ENCODE data around the gene UNC13C.
"Not testable (repeated sequence)": the region's sequence is repeated elsewhere in the genome, so short reads cannot be mapped to it uniquely, and the experiment has no call there.

Gene UNC13C

GRCh38 chr15:53978253-53978906 lies at the start of gene UNC13C:
UNC13C (plus strand) TSS chr15:53978441; CDS start chr15:54012904, 34,463 bp downstream.
- DNase-seq, result no peak

GRCh38 chr15:53936137-53936536 lies 42.1 kb upstream of the UNC13C start:
- no peak for DNase-seq

DNA sequence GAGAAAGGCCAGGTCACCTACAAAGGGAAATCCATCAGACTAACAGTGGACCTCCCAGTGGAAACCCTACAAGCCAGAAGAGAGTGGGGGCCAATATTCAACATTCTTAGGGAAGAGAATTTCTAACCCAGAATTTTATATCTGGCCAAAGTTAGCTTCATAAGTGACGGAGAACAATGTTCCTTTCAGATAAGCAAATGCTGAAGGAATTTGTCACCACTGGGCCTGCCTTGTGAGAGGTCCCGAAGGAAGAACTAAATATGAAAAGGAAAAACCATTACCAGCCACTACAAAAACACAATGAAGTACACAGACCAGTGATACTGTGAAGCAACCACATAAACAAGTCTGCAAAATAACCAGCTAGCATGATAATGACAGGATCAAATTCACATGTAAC lies 40.6 kb upstream of the UNC13C start:
- not testable (repeated sequence) for DNase-seq

DNA sequence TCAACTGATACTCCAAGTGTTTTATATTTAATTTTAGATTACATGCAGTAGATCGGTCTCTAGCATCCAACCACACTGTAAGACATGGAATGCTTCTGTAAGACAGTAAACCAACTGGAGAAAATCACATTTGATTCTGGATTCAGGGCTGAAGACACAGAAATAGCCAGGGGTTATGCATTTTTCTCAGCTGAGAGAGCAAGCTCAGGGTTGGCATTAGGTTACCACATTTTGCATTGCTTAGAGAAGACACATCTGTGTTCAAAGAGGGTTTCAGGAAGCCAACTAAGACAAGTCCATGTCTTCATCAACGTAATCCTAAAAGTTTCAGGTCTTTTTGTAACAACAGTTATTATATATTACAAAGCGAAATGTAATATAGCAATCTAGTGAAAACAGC lies 27.7 kb upstream of the UNC13C start:
- DNase-seq, result no peak

DNA sequence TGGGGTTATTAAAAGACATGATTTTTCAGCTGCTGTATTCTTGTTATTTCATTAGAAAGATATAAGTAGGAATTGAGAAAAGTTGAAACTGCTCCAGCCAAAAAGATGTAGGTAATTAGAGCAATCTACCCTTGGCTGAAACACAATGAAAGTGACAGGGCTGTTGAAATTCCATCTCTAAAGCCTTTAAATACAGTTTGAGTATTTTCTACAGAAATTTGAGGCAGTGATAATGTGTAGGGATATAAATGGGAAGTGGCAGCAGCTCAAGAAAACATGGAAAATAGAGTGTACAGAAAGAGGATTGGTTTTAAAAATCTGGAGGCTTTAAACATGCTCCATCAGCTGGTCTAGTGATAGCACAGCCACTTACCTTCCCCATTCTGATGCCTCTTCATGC lies 22.8 kb upstream of the UNC13C start:
- DNase-seq, result no peak

- no peak for DNase-seq
These were observed 15.3 kb upstream of the UNC13C start for GRCh38 chr15:53962646-53963561.

DNA sequence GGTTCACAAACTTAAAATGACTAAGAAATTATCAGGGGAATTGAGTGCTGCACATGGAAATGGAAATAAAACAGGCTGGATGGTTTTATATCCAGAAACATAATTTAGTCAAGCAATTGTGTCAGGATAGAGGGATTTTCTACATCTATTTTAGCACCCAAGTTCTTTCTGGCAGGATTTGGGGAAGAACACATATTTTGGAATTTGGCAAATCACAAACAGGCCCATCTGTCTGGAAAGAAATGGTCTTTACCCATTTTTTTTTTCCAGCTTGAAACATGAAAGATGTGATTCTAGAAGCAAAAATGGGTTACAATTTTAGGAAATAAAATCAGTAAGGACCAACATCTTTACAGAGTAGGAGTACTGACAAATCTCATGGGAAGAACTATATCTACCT lies 14.4 kb upstream of the UNC13C start:
- no peak for DNase-seq

- no peak for DNase-seq
These were observed 4.1 kb upstream of the UNC13C start for GRCh38 chr15:53974121-53974520.

- no peak for DNase-seq
These were observed 3.4 kb upstream of the UNC13C start for GRCh38 chr15:53974813-53975212.

GRCh38 chr15:53976844-53977392 lies 1.3 kb upstream of the UNC13C start:
- no peak for DNase-seq

DNA sequence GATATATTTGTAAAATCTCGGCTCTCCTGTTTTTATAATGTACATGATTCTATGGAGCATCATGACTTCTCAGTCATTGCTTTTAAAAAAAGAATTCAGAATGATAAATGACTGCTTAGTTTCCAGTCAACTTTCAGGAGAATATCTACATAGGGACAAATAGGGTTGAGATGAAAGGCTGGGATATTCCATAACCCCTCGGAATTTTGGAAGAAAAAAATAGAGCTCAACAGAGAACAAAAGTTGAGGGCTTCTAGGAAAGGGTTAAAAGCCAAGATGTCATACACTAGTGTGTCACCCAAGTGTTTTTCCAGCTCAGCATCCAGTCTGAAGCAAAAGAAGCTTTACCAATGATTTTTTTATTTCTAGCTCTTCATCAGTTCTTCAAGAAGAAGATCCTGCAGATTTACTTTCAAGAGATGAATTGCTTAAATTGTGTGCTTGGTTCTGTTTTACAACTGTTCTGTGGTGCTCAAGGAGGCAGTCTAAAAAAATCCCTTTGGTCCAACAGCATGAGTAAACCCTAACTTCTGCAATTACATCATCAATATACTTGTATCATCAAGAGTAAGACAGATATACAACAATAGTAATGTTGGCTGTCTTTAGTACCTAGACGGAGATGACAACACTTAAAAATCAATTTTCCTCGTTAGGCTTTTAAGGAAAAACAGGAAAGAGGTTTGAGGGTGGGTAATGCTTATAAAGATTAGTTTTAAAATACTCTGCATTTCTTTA lies 979 bp downstream of the UNC13C start:
- no peak for DNase-seq

DNA sequence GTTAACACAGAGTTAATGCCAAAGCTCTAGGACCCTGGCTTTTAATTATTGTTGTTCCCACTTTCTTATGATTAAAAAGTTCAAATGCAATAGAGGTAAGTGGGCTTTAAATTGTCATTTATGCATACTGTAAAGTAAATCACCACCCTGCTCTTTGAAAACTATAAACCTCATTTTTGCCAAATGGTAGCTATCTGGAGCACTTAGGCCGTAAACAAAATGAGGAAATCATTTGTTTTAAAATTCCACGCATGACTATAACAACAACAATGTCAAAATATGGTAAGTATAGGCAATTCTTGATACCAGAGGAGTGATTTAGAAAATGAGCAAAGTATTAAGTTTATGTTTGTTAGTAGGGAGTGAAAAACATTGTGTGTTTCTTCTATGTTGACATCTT lies 1.8 kb downstream of the UNC13C start:
- DNase-seq, result no peak

- DNase-seq, result no peak
These were observed 3.9 kb downstream of the UNC13C start for GRCh38 chr15:53982071-53982680.

GRCh38 chr15:53982876-53983275 lies 4.6 kb downstream of the UNC13C start:
- no peak for DNase-seq

DNA sequence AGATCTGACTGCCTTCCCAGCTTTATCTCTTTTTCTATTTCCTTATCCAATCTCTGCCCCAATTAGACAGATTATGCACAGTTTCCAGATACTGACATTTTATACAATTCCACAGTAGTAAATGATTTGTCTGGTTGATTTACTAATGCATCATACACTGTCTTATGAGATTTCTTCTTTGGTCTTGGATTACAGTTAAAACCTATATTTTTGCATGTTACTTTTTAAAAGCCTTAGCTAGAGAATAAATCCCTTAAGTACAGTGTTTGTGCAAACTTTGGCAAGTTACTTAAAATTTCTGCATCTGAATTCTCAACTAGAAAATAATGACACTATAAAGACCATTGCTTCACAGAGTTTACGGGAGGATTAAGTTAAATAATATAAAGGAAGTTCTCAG lies 6.0 kb downstream of the UNC13C start:
- no peak for DNase-seq

GRCh38 chr15:53985562-53985961 lies 7.3 kb downstream of the UNC13C start:
- DNase-seq, result no peak

- DNase-seq, result no peak
These were observed 9.2 kb downstream of the UNC13C start for GRCh38 chr15:53987480-53987879.

DNA sequence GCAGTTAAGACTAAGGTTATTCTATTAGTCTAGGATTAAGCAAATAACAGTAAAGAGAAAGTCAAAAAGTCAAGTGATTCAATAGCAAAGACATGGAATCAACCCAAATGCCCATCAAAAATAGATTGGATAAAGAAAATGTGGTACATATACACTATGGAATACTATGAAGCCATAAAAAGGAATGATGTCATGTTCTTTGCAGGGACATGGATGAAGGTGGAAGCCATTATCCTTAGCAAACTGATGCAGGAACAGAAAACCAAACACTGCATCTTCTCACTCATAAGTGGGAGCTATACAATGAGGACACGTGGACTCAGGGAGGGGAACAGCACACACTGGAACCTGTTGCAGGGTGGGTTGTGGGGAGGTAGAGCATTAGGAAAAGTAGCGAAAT lies 29.0 kb downstream of the UNC13C start:
- DNase-seq, result no peak

GRCh38 chr15:54011656-54012055 lies 33.4 kb downstream of the UNC13C start:
- DNase-seq, result no peak

DNA sequence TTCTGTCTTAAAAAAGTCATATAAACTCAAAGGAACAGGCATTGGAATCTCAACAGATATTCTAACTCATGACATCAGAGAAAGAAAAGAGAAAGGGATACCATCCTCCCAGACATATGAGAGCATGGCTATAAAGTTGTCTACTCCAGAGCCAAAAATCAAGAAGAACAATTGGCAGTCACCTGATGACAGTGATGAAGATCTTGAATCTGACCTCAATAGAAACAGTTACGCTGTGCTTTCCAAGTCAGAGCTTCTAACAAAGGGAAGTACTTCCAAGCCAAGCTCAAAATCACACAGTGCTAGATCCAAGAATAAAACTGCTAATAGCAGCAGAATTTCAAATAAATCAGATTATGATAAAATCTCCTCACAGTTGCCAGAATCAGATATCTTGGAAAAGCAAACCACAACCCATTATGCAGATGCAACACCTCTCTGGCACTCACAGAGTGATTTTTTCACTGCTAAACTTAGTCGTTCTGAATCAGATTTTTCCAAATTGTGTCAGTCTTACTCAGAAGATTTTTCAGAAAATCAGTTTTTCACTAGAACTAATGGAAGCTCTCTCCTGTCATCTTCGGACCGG lies 35.9 kb downstream of the UNC13C start:
- no peak for DNase-seq

- DNase-seq, result no peak
These were observed 39.0 kb downstream of the UNC13C start for GRCh38 chr15:54017251-54017650.

DNA sequence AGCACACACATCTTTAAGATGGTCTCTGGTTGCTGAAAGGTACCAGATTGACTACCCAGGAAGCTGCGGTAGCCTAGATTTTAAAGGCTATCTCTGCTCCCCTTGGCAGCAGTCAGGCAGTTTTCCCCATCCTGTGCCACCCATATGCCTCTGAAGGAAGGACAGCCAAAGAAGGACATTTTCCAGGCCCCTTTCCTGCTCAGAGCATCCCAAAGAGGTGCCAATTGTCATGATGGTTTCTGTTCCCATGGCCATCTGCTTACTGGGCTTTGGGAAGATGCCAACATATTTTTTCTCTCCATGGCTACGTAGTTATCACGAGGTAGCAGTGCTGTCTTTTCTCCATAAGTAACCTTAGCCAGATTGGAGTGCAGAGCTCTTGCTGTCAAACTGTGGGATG lies 39.7 kb downstream of the UNC13C start:
- no peak for DNase-seq
